Endothelial cell of umbilical vein (primary cell): ENCODE data around the gene GGT6. TPM values are rescaled to one million over a fixed set of nuclear protein-coding genes. Genes with fewer than 3 reads are reported as not detected.

Experiments
- BruUV-seq: library from RNA; stranded (reverse); fragments of 400-500 nt; replicated peaks from 2 replicates; lab custom pipeline; 2021; lab: Mats Ljungman, UMichigan
- CTCF ChIA-PET: fragments of 300-600, 350-600 bp; sonication (Branson Sonifier 250); formaldehyde crosslinking; loops from one replicate; lab custom pipeline; 2021; ENCODE audit warnings: antibody characterized with exemption, inconsistent platforms; lab: Charles Lee
- POLR2A ChIA-PET: fragments of 300-600, 350-600 bp; sonication (Branson Sonifier 250); formaldehyde crosslinking; loops from one replicate; lab custom pipeline; 2021; ENCODE audit warnings: antibody characterized with exemption, inconsistent platforms; lab: Charles Lee
- DNase-seq: peaks from one replicate; pipeline ENCODE4 v3.0.0-alpha.2; 2011; ENCODE audit warnings: low read depth, low spot score
- FAIRE-seq: peaks from 2 replicates; lab custom pipeline; 2011; peaks lifted over from hg19 to GRCh38; lab: Jason Lieb, UNC
- H2AFZ ChIP-seq: 2 replicates; pipeline ENCODE4 v1.6.0; 2012; ENCODE audit warnings: low read depth, low read length, control low read depth, inconsistent platforms
- H3K27ac ChIP-seq: 2 replicates; pipeline ENCODE4 v1.5.1; 2011; ENCODE audit warnings: low read depth, mild to moderate bottlenecking, control low read depth, low read length, moderate library complexity; ENCODE audit not compliant: insufficient read depth
- H3K27me3 ChIP-seq, 2 experiments: 2 replicates each; pipeline versions ENCODE4 v1.6.0 to v1.6.1; 2011; ENCODE audit warnings: low read length in 2 of 2, mixed read lengths in 1 of 2; ENCODE audit not compliant: control insufficient read depth in 2 of 2, insufficient read depth in 2 of 2
- H3K36me3 ChIP-seq, 2 experiments: 2 replicates in 1 of 2; 3 replicates in 1 of 2; pipeline ENCODE4 v1.5.1; 2011; ENCODE audit warnings: low read length in 2 of 2, mild to moderate bottlenecking in 1 of 2, moderate library complexity in 1 of 2; ENCODE audit not compliant: control insufficient read depth in 2 of 2, insufficient read depth in 2 of 2; ENCODE audit errors: extremely low read depth in 1 of 2
- H3K4me1 ChIP-seq: 3 replicates; pipeline ENCODE4 v1.5.1; 2011; ENCODE audit warnings: mild to moderate bottlenecking, low read length; ENCODE audit not compliant: control insufficient read depth, insufficient read depth; ENCODE audit errors: extremely low read depth
- H3K4me2 ChIP-seq: 2 replicates; pipeline ENCODE4 v1.6.1; 2011; ENCODE audit warnings: low read length, control low read depth, mixed read lengths; ENCODE audit not compliant: insufficient read depth
- H3K4me3 ChIP-seq, 3 experiments: fragments of 200-600 bp in 1 of 3; sonication (generic), shearing (Covaris generic) in 1 of 3; replicated peaks in 1 of 3; 2 replicates each; pipeline ENCODE4 v1.5.1; 2011 to 2016; ENCODE audit warnings: control low read depth in 3 of 3, low read length in 3 of 3, mild to moderate bottlenecking in 2 of 3, inconsistent platforms in 1 of 3, low read depth in 1 of 3, moderate library complexity in 1 of 3; ENCODE audit not compliant: insufficient read depth in 1 of 3
- H3K79me2 ChIP-seq: 2 replicates; pipeline ENCODE4 v1.6.0; 2012; ENCODE audit warnings: low read length, inconsistent platforms; ENCODE audit not compliant: control insufficient read depth, insufficient read depth
- H3K9ac ChIP-seq: replicated peaks from 2 replicates; pipeline ENCODE3; 2011; ENCODE audit warnings: low read length, control low read depth; ENCODE audit not compliant: insufficient read depth; ENCODE audit errors: extremely low read depth
- H3K9me1 ChIP-seq: replicated peaks from 3 replicates; pipeline ENCODE4 v1.6.0; 2011; ENCODE audit warnings: mild to moderate bottlenecking, low read length; ENCODE audit not compliant: control insufficient read depth, insufficient read depth; ENCODE audit errors: extremely low read depth
- H3K9me3 ChIP-seq: replicated peaks from 2 replicates; pipeline ENCODE4 v1.5.1; 2012; ENCODE audit warnings: low read length, inconsistent platforms; ENCODE audit not compliant: control insufficient read depth, insufficient read depth
- H4K20me1 ChIP-seq: replicated peaks from 2 replicates; pipeline ENCODE3; 2011; ENCODE audit warnings: mild to moderate bottlenecking, low read length; ENCODE audit not compliant: control insufficient read depth, insufficient read depth; ENCODE audit errors: extremely low read depth
- CTCF ChIP-seq, 2 donors: IDR thresholded peaks; 1 replicate in 1 of 2; 2 replicates in 1 of 2; pipeline ENCODE4 v1.5.1; 2011; ENCODE audit warnings: low read length in 2 of 2, mild to moderate bottlenecking in 2 of 2, moderate library complexity in 2 of 2, control low read depth in 1 of 2, inconsistent platforms in 1 of 2, low read depth in 1 of 2; ENCODE audit not compliant: insufficient read depth in 1 of 2; ENCODE audit errors: extremely low read depth in 1 of 2
- EZH2 ChIP-seq: IDR thresholded peaks from 2 replicates; pipeline ENCODE4 v1.6.1; 2012; ENCODE audit warnings: borderline replicate concordance, low read depth, mild to moderate bottlenecking, moderate library complexity, low read length, inconsistent platforms; ENCODE audit not compliant: severe bottlenecking
- FOS ChIP-seq: IDR thresholded peaks from 2 replicates; pipeline ENCODE4 v1.6.1; 2011; ENCODE audit warnings: mild to moderate bottlenecking, low read length, moderate library complexity, borderline replicate concordance; ENCODE audit not compliant: insufficient read depth
- GATA2 ChIP-seq: IDR thresholded peaks from 2 replicates; pipeline ENCODE4 v1.7.0; 2011; ENCODE audit warnings: low read depth, mild to moderate bottlenecking, moderate library complexity, mixed read lengths, low read length; ENCODE audit not compliant: insufficient read length, insufficient read depth
- JUN ChIP-seq: IDR thresholded peaks from 2 replicates; pipeline ENCODE4 v1.6.1; 2011; ENCODE audit warnings: borderline replicate concordance, low read depth; ENCODE audit not compliant: insufficient read length, insufficient read depth
- MAX ChIP-seq: IDR thresholded peaks from 2 replicates; pipeline ENCODE4 v1.6.1; 2011; ENCODE audit not compliant: insufficient read depth, insufficient read length
- MYC ChIP-seq: IDR thresholded peaks from one replicate; pipeline ENCODE4 v1.6.1; 2011; ENCODE audit warnings: mild to moderate bottlenecking, low read depth, low read length
- POLR2A ChIP-seq: IDR thresholded peaks from 2 replicates; pipeline ENCODE4 v1.6.1; 2012; ENCODE audit warnings: low read depth, mild to moderate bottlenecking, control low read depth, low read length
- POLR2AphosphoS5 ChIP-seq: IDR thresholded peaks from 2 replicates; pipeline ENCODE4 v1.6.1; 2012; ENCODE audit warnings: low read depth, mild to moderate bottlenecking, control low read depth, low read length, moderate library complexity; ENCODE audit not compliant: insufficient read depth
- dilution Hi-C: fragments of 300-500 bp; cut with MboI; formaldehyde crosslinking; loops from one replicate; pipeline ENCODE4 v1.15.0; 2019; ENCODE audit warnings: low sequenced_read_pairs; ENCODE audit not compliant: extremely low pct_ligation_motif_present
- intact Hi-C: fragments of 100-400 bp; cut with micrococcal nuclease; formaldehyde crosslinking; loops from one replicate; pipeline ENCODE4 v1.10.0; 2022
- polyA plus RNA-seq, 4 experiments: library from polyadenylated mRNA; depleted of rRNA in 3 of 4; stranded (reverse) in 3 of 4; unstranded in 1 of 4; fragments of >200 nt; gene quantifications; 2 replicates each; pipeline versions ENCODE4 v1.2.1 to v1.2.3, GENCODE V29; 2011 to 2012; ENCODE audit warnings: missing spikeins in 1 of 4
- total RNA-seq: library from RNA; stranded (reverse); gene quantifications from 2 replicates; pipeline ENCODE4 v1.2.3, GENCODE V29; 2021

GGT6 gene
- total and polyA plus RNA-seq, 2 donors (not counting 3 experiments of a cell fraction or from before 2014, with no cell fraction given), result not detected

- dilution Hi-C loops, result no loop called here
- H3K4me3 ChIP-seq, result no peak overlapping the region
- no peak overlapping the region for H2AFZ ChIP-seq
- H3K4me2 ChIP-seq, result no peak overlapping the region
- peaks cover 0 to 2% of the 10 kb centered on the region in 2 experiments for H3K27me3 ChIP-seq
- H3K79me2 ChIP-seq, result no peaks in the 10 kb centered on the region
- no peaks in the 10 kb centered on the region for H3K36me3 ChIP-seq
- no peak overlapping the region for H3K9ac ChIP-seq
- ChIA-PET POLR2A (no interaction called here), CTCF (no interaction called here)
- BruUV-seq, result no TSS peak
- no peaks in the 10 kb centered on the region for H3K9me1 ChIP-seq
- FAIRE-seq (no peak), DNase-seq (no peak)
- intact Hi-C loops, result no loop called here
- TF ChIP-seq CTCF (IDR thresholded peaks at IDR 0.05; ENCODE audit: extremely low read depth in 1 of 2, insufficient read depth in 1 of 2, low read depth in 1 of 2, low read length in 2 of 2) (no peak), JUN (no peak), GATA2 (no peak), FOS (no peak), POLR2AphosphoS5 (no peak), MAX (no peak), MYC (no peak), POLR2A (no peak), EZH2 (no peak)
- H3K4me1 ChIP-seq, result no peaks in the 10 kb centered on the region
- no peaks in the 10 kb centered on the region for H3K9me3 ChIP-seq
- H4K20me1 ChIP-seq, result no peaks in the 10 kb centered on the region
- no peak overlapping the region for H3K27ac ChIP-seq
Measured at GRCh38 chr17:4601326-4601725, 40.9 kb upstream of the GGT6 start.
